Common myeloid progenitor, CD34-positive (primary cell): Measurements from ENCODE around the gene IGF1R.
A peak's percentile ranks its signal among the peaks of the same experiment; 100 is the strongest.

Experiments
- CTCF ChIA-PET: fragments of 350-600 bp; sonication (Branson Sonifier 250); formaldehyde crosslinking; loops from one replicate; lab custom pipeline; 2021; ENCODE audit warnings: antibody characterized with exemption; lab: Charles Lee
- POLR2A ChIA-PET: fragments of 350-600 bp; sonication (Branson Sonifier 250); formaldehyde crosslinking; loops from one replicate; lab custom pipeline; 2021; ENCODE audit warnings: antibody characterized with exemption; lab: Charles Lee
- DNase-seq, 3 donors: peaks; one replicate each; pipeline versions ENCODE4 v3.0.0 to v3.0.0-alpha.2; 2013
- H3K27ac ChIP-seq, 2 experiments: 1 replicate in 1 of 2; 2 replicates in 1 of 2; pipeline ENCODE4 v1.7.0; 2013; ENCODE audit warnings: inconsistent platforms in 2 of 2, low read length in 2 of 2, mild to moderate bottlenecking in 2 of 2, low read depth in 1 of 2, moderate library complexity in 1 of 2; ENCODE audit not compliant: severe bottlenecking in 2 of 2, insufficient read depth in 1 of 2, poor library complexity in 1 of 2
- H3K27me3 ChIP-seq, 5 experiments: replicated peaks in 2 of 5; 1 replicate in 3 of 5; 2 replicates in 2 of 5; pipeline versions ENCODE4 v1.6.1 to v1.7.0; 2013; ENCODE audit warnings: low read length in 4 of 5, mild to moderate bottlenecking in 2 of 5, moderate library complexity in 2 of 5, inconsistent platforms in 1 of 5; ENCODE audit not compliant: insufficient read depth in 5 of 5, control insufficient read depth in 4 of 5
- H3K36me3 ChIP-seq, 4 experiments: 1 replicate in 2 of 4; 2 replicates in 2 of 4; pipeline versions ENCODE4 v1.6.1 to v1.7.0; 2013; ENCODE audit warnings: low read length in 3 of 4, control low read depth in 1 of 4, mild to moderate bottlenecking in 1 of 4; ENCODE audit not compliant: control insufficient read depth in 4 of 4, insufficient read depth in 4 of 4
- H3K4me1 ChIP-seq, 4 experiments: 1 replicate in 3 of 4; 2 replicates in 1 of 4; pipeline versions ENCODE4 v1.6.1 to v1.7.1; 2013; ENCODE audit warnings: low read length in 3 of 4, mild to moderate bottlenecking in 3 of 4, control low read depth in 1 of 4, inconsistent platforms in 1 of 4, moderate library complexity in 1 of 4; ENCODE audit not compliant: control insufficient read depth in 4 of 4, insufficient read depth in 4 of 4; ENCODE audit errors: control extremely low read depth in 1 of 4
- H3K4me3 ChIP-seq, 7 experiments: 1 replicate in 4 of 7; 2 replicates in 3 of 7; pipeline versions ENCODE4 v1.5.1 to v1.7.0; 2013; ENCODE audit warnings: mild to moderate bottlenecking in 7 of 7, low read length in 6 of 7, moderate library complexity in 6 of 7, inconsistent platforms in 2 of 7, low read depth in 2 of 7, control low read depth in 1 of 7; ENCODE audit not compliant: insufficient read depth in 4 of 7, control insufficient read depth in 1 of 7; ENCODE audit errors: extremely low read depth in 1 of 7
- H3K9me3 ChIP-seq, 5 experiments: 1 replicate in 4 of 5; 2 replicates in 1 of 5; pipeline versions ENCODE4 v1.6.1 to v1.7.1; 2013; ENCODE audit warnings: low read length in 4 of 5, mild to moderate bottlenecking in 2 of 5, inconsistent platforms in 1 of 5, low read depth in 1 of 5, moderate library complexity in 1 of 5; ENCODE audit not compliant: control insufficient read depth in 4 of 5, insufficient read depth in 2 of 5; ENCODE audit errors: control extremely low read depth in 1 of 5
- WGBS: methylation state at CpG from one replicate; pipeline ENCODE4 v1.1.5; 2013; ENCODE audit not compliant: insufficient coverage; 5-methylcytosine and 5-hydroxymethylcytosine counted together

IGF1R gene

GRCh38 chr15:98677345-98678059 lies 29.2 kb downstream of the IGF1R start:
- 96% methylated on average over 2 of the region's 5 CpGs for WGBS
- Histone ChIP-seq H3K36me3 (peaks cover 0 to 2% (median 0%) of the 10 kb centered on the region in 4 experiments), H3K9me3 (no peaks in the 10 kb centered on the region), H3K4me3 (no peak overlapping the region), H3K27me3 (no peaks in the 10 kb centered on the region), H3K4me1 (no peaks in the 10 kb centered on the region), H3K27ac (no peak overlapping the region)
- ChIA-PET POLR2A (no interaction called here), CTCF (interaction anchor here (1.3 to 6.1 kb wide), 3 partner anchors 9 to 19 kb away, joined by 4 to 28 read pairs (median 4); no protein-coding TSS in a partner anchor)
- DNase-seq: no peak

- WGBS: 100% methylated on average over 3 of the region's 7 CpGs
- Histone ChIP-seq H3K9me3 (no peaks in the 10 kb centered on the region), H3K27me3 (no peaks in the 10 kb centered on the region), H3K4me1 (peaks cover 0 to 6% (median 0%) of the 10 kb centered on the region in 4 experiments), H3K27ac (no peak overlapping the region), H3K36me3 (peaks cover 0 to 2% (median 0%) of the 10 kb centered on the region in 4 experiments), H3K4me3 (no peak overlapping the region)
- POLR2A ChIA-PET: no interaction called here
- CTCF ChIA-PET: no interaction called here
- DNase-seq: no peak
Observed at GRCh38 chr15:98678484-98678883, 30.1 kb downstream of the IGF1R start.

- Histone ChIP-seq H3K4me3 (no peak overlapping the region), H3K27ac (no peak overlapping the region), H3K27me3 (no peaks in the 10 kb centered on the region), H3K4me1 (peaks cover 0 to 24% (median 10%) of the 10 kb centered on the region in 4 experiments), H3K36me3 (peaks cover 0 to 2% (median 0%) of the 10 kb centered on the region in 4 experiments), H3K9me3 (no peaks in the 10 kb centered on the region)
- WGBS: 95% methylated on average over 5 of the region's 7 CpGs
- ChIA-PET CTCF (interaction anchor here (1.3 to 1.4 kb wide), 2 partner anchors 18 to 21 kb away, joined by 3 to 4 read pairs; no protein-coding TSS in a partner anchor), POLR2A (no interaction called here)
- DNase-seq: no peak
Observed at GRCh38 chr15:98681061-98681460, 32.7 kb downstream of the IGF1R start.

- Histone ChIP-seq H3K4me3 (no peak overlapping the region), H3K4me1 (peaks cover 0 to 34% (median 19%) of the 10 kb centered on the region in 4 experiments), H3K9me3 (no peaks in the 10 kb centered on the region), H3K27ac (no peak overlapping the region), H3K36me3 (peaks cover 0 to 2% (median 0%) of the 10 kb centered on the region in 4 experiments), H3K27me3 (no peaks in the 10 kb centered on the region)
- no peak for DNase-seq
- POLR2A ChIA-PET: no interaction called here
- WGBS: 96% methylated on average over 7 of the region's 9 CpGs
- CTCF ChIA-PET: interaction anchor here (1.0 to 2.2 kb wide), 2 partner anchors 24 to 25 kb away, joined by 3 to 11 read pairs; no protein-coding TSS in a partner anchor
Observed at GRCh38 chr15:98682992-98683701, 34.8 kb downstream of the IGF1R start.

- POLR2A ChIA-PET: interaction anchor here (0.6 kb wide), 1 partner anchor 99 kb away, joined by 3 read pairs; no protein-coding TSS in a partner anchor
- Histone ChIP-seq H3K27ac (no peak overlapping the region), H3K4me1 (peaks cover 0 to 40% (median 21%) of the 10 kb centered on the region in 4 experiments), H3K27me3 (no peaks in the 10 kb centered on the region), H3K36me3 (peaks cover 0 to 2% (median 0%) of the 10 kb centered on the region in 4 experiments), H3K9me3 (no peaks in the 10 kb centered on the region), H3K4me3 (no peak overlapping the region)
- DNase-seq: no peak
- 75% methylated on average over 3 of the region's 5 CpGs for WGBS
- CTCF ChIA-PET: interaction anchor here (0.7 to 2.2 kb wide), 4 partner anchors 9 to 26 kb away, joined by 3 to 11 read pairs (median 3); no protein-coding TSS in a partner anchor
Observed at GRCh38 chr15:98683831-98684230, 35.5 kb downstream of the IGF1R start.

- H3K9me3 ChIP-seq: no peaks in the 10 kb centered on the region
- CTCF ChIA-PET: interaction anchor here (0.7 to 2.2 kb wide), 4 partner anchors 8 to 35 kb away, joined by 3 to 11 read pairs (median 3); no protein-coding TSS in a partner anchor
- DNase-seq: peak in 2 of 3 donors; percentile 31 to 41
- H3K27ac ChIP-seq: no peak overlapping the region
- peaks cover 0 to 40% (median 21%) of the 10 kb centered on the region in 4 experiments for H3K4me1 ChIP-seq
- POLR2A ChIA-PET: interaction anchor here (0.6 kb wide), 1 partner anchor 98 kb away, joined by 3 read pairs; no protein-coding TSS in a partner anchor
- peak overlapping the region in 1 of 7 experiments; percentile 41 for H3K4me3 ChIP-seq
- 100% methylated on average over 1 of the region's 4 CpGs for WGBS
- no peaks in the 10 kb centered on the region for H3K27me3 ChIP-seq
- H3K36me3 ChIP-seq: no peaks in the 10 kb centered on the region
Observed at GRCh38 chr15:98684436-98684835, 36.1 kb downstream of the IGF1R start.
